Measurements from ENCODE around the gene EMC7. TPM values are rescaled to one million over a fixed set of nuclear protein-coding genes. Genes with fewer than 3 reads are reported as not detected.

The EMC7 gene
- 38.7 TPM for total RNA-seq (2021; ENCODE audit: unreplicated experiment)
- 37.5 and 49.7 TPM in 2 replicates for polyA plus RNA-seq (2012)
- percentile 69 among the genes with signal in this experiment for Bru-seq, nascent RNA
- percentile 84 among the genes with signal in this experiment for BruChase-seq, experiment 1, labeled RNA remaining after a 6-hour chase
- percentile 67 among the genes with signal in this experiment for BruChase-seq, experiment 2, labeled RNA remaining after a 2-hour chase
- long read RNA-seq, transcript EMC7-201 (5 exons, 1,155 nt): major isoform, 69 of 94 reads
- long read RNA-seq, partial matches to known transcripts: 0 of 94 reads
- long read RNA-seq, other reads (novel, unspliced or antisense): 25 of 94 reads

DNA sequence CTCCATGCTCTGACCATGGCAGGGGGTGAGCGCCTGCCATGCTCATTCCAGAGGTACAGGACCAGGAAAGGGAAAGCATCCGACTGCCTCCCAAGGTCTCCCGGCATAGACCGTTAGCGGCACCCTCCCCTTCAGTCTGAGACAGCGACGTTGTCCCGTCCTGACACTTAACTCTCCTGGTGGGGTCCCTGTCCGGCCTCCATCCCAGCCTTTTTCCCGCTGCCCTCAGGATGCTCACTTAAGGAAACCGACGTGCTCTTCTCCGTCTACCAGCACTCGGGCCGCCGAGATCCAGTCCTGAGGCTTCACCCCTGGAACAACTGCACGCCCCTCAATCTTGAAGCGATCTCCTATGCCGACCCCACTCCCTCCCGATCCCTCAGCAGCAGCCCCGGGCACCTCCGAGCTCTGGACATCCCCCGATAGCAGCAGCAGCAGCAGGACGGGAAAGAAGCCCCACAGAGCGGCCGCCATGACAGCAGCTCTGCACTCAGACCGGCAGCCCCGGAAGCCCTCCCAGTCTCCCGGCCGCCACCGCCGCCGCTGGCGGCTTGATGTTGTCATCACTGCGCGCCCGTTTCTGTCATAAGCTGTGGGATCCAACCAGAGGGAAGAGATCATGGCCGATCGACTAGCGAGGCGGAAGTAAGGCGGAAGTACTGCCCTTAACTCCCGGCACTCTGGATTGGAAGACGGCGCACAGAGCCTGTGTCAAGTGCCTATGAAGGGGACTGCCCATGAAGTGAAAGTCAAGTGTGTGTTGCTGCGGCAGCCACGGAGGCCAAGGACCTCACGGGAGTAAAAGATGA lies at the start of gene EMC7, which contains the start of gene PGBD4:
EMC7 (minus strand) TSS at position 497 of the 809 bp plus-strand sequence; CDS start at position 474, 23 bp downstream.
PGBD4 (plus strand) TSS at position 718 of the 809 bp plus-strand sequence. CDS start 449 bp downstream, outside the sequence.
- Histone ChIP-seq H4K20me1 (ENCODE audit: insufficient read depth) (no peaks in the 10 kb centered on the region), H3K9ac (ENCODE audit: low read length) (peak within 1 kb of the TSS; percentile 84), H3K4me3 (replicated peaks in 1 of 2; ENCODE audit: low read depth in 1 of 2, low read length in 2 of 2) (peak within 1 kb of the TSS; percentile 93 to 97), H3K4me2 (ENCODE audit: low read length) (peak within 1 kb of the TSS; percentile 74), H3K27ac (ENCODE audit: low read depth, low read length) (peak within 1 kb of the TSS; percentile 51), H3K9me3 (ENCODE audit: control insufficient read depth in 1 of 2, insufficient read depth in 1 of 2, low read depth in 1 of 2, low read length in 2 of 2) (peaks cover 0 to 7% of the 10 kb centered on the region in 2 experiments; a peak in 1 of 4 replicates), H3K4me1 (ENCODE audit: control insufficient read depth in 1 of 2, insufficient read depth in 2 of 2, low read length in 2 of 2) (peaks cover 3 to 16% of the 10 kb centered on the region in 2 experiments; a peak in 2 of 4 replicates), H3K9me2 (ENCODE audit: insufficient read depth) (no peaks in the 10 kb centered on the region), H3K36me3 (ENCODE audit: control insufficient read depth in 1 of 2, insufficient read depth in 2 of 2, low read length in 2 of 2) (no peaks in the 10 kb centered on the region), H2AFZ (ENCODE audit: low read depth, low read length, poor library complexity, severe bottlenecking) (peak within 1 kb of the TSS; percentile 39), H3K79me2 (ENCODE audit: insufficient read depth, low read length) (peaks cover 44% of the 10 kb centered on the region), H3K27me3 (ENCODE audit: insufficient read depth, low read length) (no peaks in the 10 kb centered on the region)
- POLR2A ChIA-PET: interaction anchor here (0.6 to 0.7 kb wide), 3 partner anchors 61 to 970 kb away, joined by 3 to 4 read pairs (median 3); no protein-coding TSS in a partner anchor
- peak; percentile 97 for DNase-seq (ENCODE audit: low read depth, low spot score)
- ATAC-seq: peak; percentile 96
- CTCF ChIA-PET: no interaction called here
- RAD21 ChIA-PET (ENCODE audit: low non-redundant PET in 1 of 2, low total read pairs in 2 of 2, uncharacterized antibody in 2 of 2, unreplicated experiment in 2 of 2): no interaction called here
- BruUV-seq (replicated peaks): TSS peak; percentile 76
- TF ChIP-seq ZFX (IDR thresholded peaks at IDR 0.05) (no peak; the same call in 1 of the 2 replicates), SRF (IDR thresholded peaks at IDR 0.05; ENCODE audit: low read depth) (peak; percentile 92), EZH2 (IDR thresholded peaks at IDR 0.05) (no peak), SIN3A (IDR thresholded peaks at IDR 0.05; ENCODE audit: low read depth) (peak; percentile 72), TCF7L2 (IDR thresholded peaks at IDR 0.05; ENCODE audit: borderline replicate concordance, extremely low read depth, insufficient read depth, insufficient read length) (peak; percentile 37), YY1 (IDR thresholded peaks at IDR 0.05; ENCODE audit: extremely low read depth, insufficient replicate concordance, low read depth, low read length) (peak; percentile 98), EGR1 (IDR thresholded peaks at IDR 0.05; ENCODE audit: low read depth) (peak; percentile 49; the same call in 1 of the 2 replicates), JUND (IDR thresholded peaks at IDR 0.05) (no peak), POLR2A (IDR thresholded peaks at IDR 0.05; ENCODE audit: borderline replicate concordance, extremely low read depth, insufficient read depth, insufficient read length) (peak; percentile 43), SP1 (IDR thresholded peaks at IDR 0.05; ENCODE audit: low read depth) (peak; percentile 62; the same call in 1 of the 2 replicates), POLR2AphosphoS5 (IDR thresholded peaks at IDR 0.05; ENCODE audit: low read depth, low read length) (peak; percentile 80), EZH2phosphoT487 (IDR thresholded peaks at IDR 0.05; ENCODE audit: borderline replicate concordance) (no peak), CEBPB (IDR thresholded peaks at IDR 0.05; ENCODE audit: low read depth) (no peak), CBX3 (IDR thresholded peaks at IDR 0.05; ENCODE audit: low read depth) (peak; percentile 70; the same call in 1 of the 2 replicates), ZNF274 (IDR thresholded peaks at IDR 0.05; ENCODE audit: low read depth, low read length) (no peak), RAD21 (IDR thresholded peaks at IDR 0.05; ENCODE audit: low read depth) (no peak), ELF1 (IDR thresholded peaks at IDR 0.05; ENCODE audit: borderline replicate concordance, low read depth) (peak; percentile 98)
- TF ChIP-seq, protein P1, sequence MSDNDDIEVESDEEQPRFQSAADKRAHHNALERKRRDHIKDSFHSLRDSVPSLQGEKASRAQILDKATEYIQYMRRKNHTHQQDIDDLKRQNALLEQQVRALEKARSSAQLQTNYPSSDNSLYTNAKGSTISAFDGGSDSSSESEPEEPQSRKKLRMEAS (IDR thresholded peaks at IDR 0.05): peak; percentile 86
- intact Hi-C loops (cut with micrococcal nuclease): no loop called here
